ENCODE data around the gene ATP5F1C. TPM values are rescaled to one million over a fixed set of nuclear protein-coding genes. Genes with fewer than 3 reads are reported as not detected.

ATP5F1C gene
- total and polyA plus RNA-seq, 4 experiments from 2014 or later: 124 to 508 (median 216) TPM

- H3K27ac ChIP-seq (ENCODE audit: low read depth, low read length): no peak overlapping the region
- H3K9me3 Mint-ChIP-seq: no peaks in the 10 kb centered on the region
- peaks cover 29 to 48% of the 10 kb centered on the region in 2 donors for H3K36me3 Mint-ChIP-seq
- no peak overlapping the region for H3K4me3 ChIP-seq (ENCODE audit: low read length in 2 of 2)
- CTCF ChIA-PET (ENCODE audit: partially characterized antibody): no interaction called here
- no peak for DNase-seq
- no peaks in the 10 kb centered on the region for H3K9me3 ChIP-seq (ENCODE audit: control insufficient read depth in 1 of 2, low read length in 2 of 2)
- H3K27me3 ChIP-seq (ENCODE audit: insufficient read depth, low read length): no peaks in the 10 kb centered on the region
- POLR2A ChIA-PET (ENCODE audit: partially characterized antibody): no interaction called here
- no peaks in the 10 kb centered on the region for H3K27me3 Mint-ChIP-seq
- no peaks in the 10 kb centered on the region for H3K36me3 ChIP-seq (ENCODE audit: insufficient read depth, low read length)
- intact Hi-C loops (cut with micrococcal nuclease): no loop called here
- peaks cover 35 to 70% (median 54%) of the 10 kb centered on the region in 4 donors for H3K4me1 Mint-ChIP-seq
- H3K4me3 Mint-ChIP-seq: peak overlapping the region in 2 of 8 donors; percentile 27 to 43
- no peak overlapping the region for H3K27ac Mint-ChIP-seq
- no peaks in the 10 kb centered on the region for H3K4me1 ChIP-seq (ENCODE audit: insufficient read depth, low read length)
Observed at GRCh38 chr10:7834262-7834661, 46.3 kb downstream of the ATP5F1C start.

GRCh38 chr10:7836571-7836970 is 48.6 kb downstream of the ATP5F1C start:
- no peak overlapping the region for H3K27ac ChIP-seq (ENCODE audit: low read depth, low read length)
- no peaks in the 10 kb centered on the region for H3K27me3 ChIP-seq (ENCODE audit: insufficient read depth, low read length)
- intact Hi-C loops (cut with micrococcal nuclease): no loop called here
- no peaks in the 10 kb centered on the region for H3K9me3 ChIP-seq (ENCODE audit: control insufficient read depth in 1 of 2, low read length in 2 of 2)
- H3K4me3 ChIP-seq (ENCODE audit: low read length in 2 of 2): no peak overlapping the region
- Mint-ChIP-seq H3K4me1 (peaks cover 25 to 69% (median 44%) of the 10 kb centered on the region in 4 donors), H3K9me3 (peaks cover 0 to 1% (median 0%) of the 10 kb centered on the region in 8 donors), H3K36me3 (peaks cover 33 to 50% of the 10 kb centered on the region in 2 donors), H3K4me3 (no peak overlapping the region), H3K27ac (peak overlapping the region in 1 of 7 donors; percentile 62), H3K27me3 (no peaks in the 10 kb centered on the region)
- ChIA-PET CTCF (ENCODE audit: partially characterized antibody) (no interaction called here), POLR2A (ENCODE audit: partially characterized antibody) (no interaction called here)
- no peak for DNase-seq
- no peaks in the 10 kb centered on the region for H3K36me3 ChIP-seq (ENCODE audit: insufficient read depth, low read length)
- no peaks in the 10 kb centered on the region for H3K4me1 ChIP-seq (ENCODE audit: insufficient read depth, low read length)

GRCh38 chr10:7846591-7846990 is 58.6 kb downstream of the ATP5F1C start:
- H3K36me3 Mint-ChIP-seq: peaks cover 13 to 22% of the 10 kb centered on the region in 2 donors
- no peaks in the 10 kb centered on the region for H3K4me1 ChIP-seq (ENCODE audit: insufficient read depth, low read length)
- ChIA-PET POLR2A (ENCODE audit: partially characterized antibody) (no interaction called here), CTCF (ENCODE audit: partially characterized antibody) (no interaction called here)
- no peak overlapping the region for H3K27ac Mint-ChIP-seq
- no peaks in the 10 kb centered on the region for H3K9me3 ChIP-seq (ENCODE audit: control insufficient read depth in 1 of 2, low read length in 2 of 2)
- intact Hi-C loops (cut with micrococcal nuclease): no loop called here
- peaks cover 9 to 20% (median 9%) of the 10 kb centered on the region in 4 donors for H3K4me1 Mint-ChIP-seq
- H3K27me3 Mint-ChIP-seq: no peaks in the 10 kb centered on the region
- no peaks in the 10 kb centered on the region for H3K9me3 Mint-ChIP-seq
- H3K36me3 ChIP-seq (ENCODE audit: insufficient read depth, low read length): peaks cover 3% of the 10 kb centered on the region
- DNase-seq: no peak
- H3K27me3 ChIP-seq (ENCODE audit: insufficient read depth, low read length): no peaks in the 10 kb centered on the region
- H3K4me3 ChIP-seq (ENCODE audit: low read length in 2 of 2): no peak overlapping the region
- H3K27ac ChIP-seq (ENCODE audit: low read depth, low read length): no peak overlapping the region
- no peak overlapping the region for H3K4me3 Mint-ChIP-seq

- intact Hi-C loops (cut with micrococcal nuclease): no loop called here
- Mint-ChIP-seq H3K27ac (no peak overlapping the region), H3K9me3 (peaks cover 0 to 7% (median 0%) of the 10 kb centered on the region in 8 donors), H3K27me3 (no peaks in the 10 kb centered on the region), H3K4me1 (peaks cover 26 to 44% (median 32%) of the 10 kb centered on the region in 4 donors), H3K36me3 (peaks cover 15 to 47% of the 10 kb centered on the region in 2 donors), H3K4me3 (no peak overlapping the region)
- H3K4me1 ChIP-seq (ENCODE audit: insufficient read depth, low read length): no peaks in the 10 kb centered on the region
- ChIA-PET POLR2A (ENCODE audit: partially characterized antibody) (no interaction called here), CTCF (ENCODE audit: partially characterized antibody) (interaction anchor here (1.1 kb wide), 1 partner anchor 19 kb away, joined by 4 read pairs; no protein-coding TSS in a partner anchor)
- H3K27ac ChIP-seq (ENCODE audit: low read depth, low read length): no peak overlapping the region
- no peak for DNase-seq
- no peak overlapping the region for H3K4me3 ChIP-seq (ENCODE audit: low read length in 2 of 2)
- H3K9me3 ChIP-seq (ENCODE audit: control insufficient read depth in 1 of 2, low read length in 2 of 2): no peaks in the 10 kb centered on the region
- H3K36me3 ChIP-seq (ENCODE audit: insufficient read depth, low read length): peaks cover 3% of the 10 kb centered on the region
- H3K27me3 ChIP-seq (ENCODE audit: insufficient read depth, low read length): no peaks in the 10 kb centered on the region
Observed at GRCh38 chr10:7853226-7853842, 65.4 kb downstream of the ATP5F1C start.

GRCh38 chr10:7853890-7854289 is 65.9 kb downstream of the ATP5F1C start:
- peaks cover 0 to 11% (median 1%) of the 10 kb centered on the region in 8 donors for H3K9me3 Mint-ChIP-seq
- intact Hi-C loops (cut with micrococcal nuclease): no loop called here
- H3K27ac ChIP-seq (ENCODE audit: low read depth, low read length): no peak overlapping the region
- ChIA-PET POLR2A (ENCODE audit: partially characterized antibody) (no interaction called here), CTCF (ENCODE audit: partially characterized antibody) (no interaction called here)
- H3K4me1 Mint-ChIP-seq: peaks cover 25 to 42% (median 32%) of the 10 kb centered on the region in 4 donors
- no peak overlapping the region for H3K4me3 ChIP-seq (ENCODE audit: low read length in 2 of 2)
- DNase-seq: no peak
- H3K9me3 ChIP-seq (ENCODE audit: control insufficient read depth in 1 of 2, low read length in 2 of 2): no peaks in the 10 kb centered on the region
- no peaks in the 10 kb centered on the region for H3K27me3 Mint-ChIP-seq
- no peak overlapping the region for H3K27ac Mint-ChIP-seq
- peaks cover 3% of the 10 kb centered on the region for H3K36me3 ChIP-seq (ENCODE audit: insufficient read depth, low read length)
- no peaks in the 10 kb centered on the region for H3K27me3 ChIP-seq (ENCODE audit: insufficient read depth, low read length)
- H3K4me3 Mint-ChIP-seq: no peak overlapping the region
- H3K4me1 ChIP-seq (ENCODE audit: insufficient read depth, low read length): no peaks in the 10 kb centered on the region
- peaks cover 14 to 49% of the 10 kb centered on the region in 2 donors for H3K36me3 Mint-ChIP-seq

GRCh38 chr10:7855205-7855604 is 67.2 kb downstream of the ATP5F1C start:
- POLR2A ChIA-PET (ENCODE audit: partially characterized antibody): interaction anchor here (0.8 kb wide), 1 partner anchor 35 kb away, joined by 3 read pairs; no protein-coding TSS in a partner anchor
- Mint-ChIP-seq H3K4me1 (peaks cover 27 to 38% (median 32%) of the 10 kb centered on the region in 4 donors), H3K36me3 (peaks cover 15 to 57% of the 10 kb centered on the region in 2 donors), H3K27me3 (no peaks in the 10 kb centered on the region), H3K9me3 (peaks cover 0 to 19% (median 6%) of the 10 kb centered on the region in 8 donors), H3K4me3 (no peak overlapping the region), H3K27ac (peak overlapping the region in 1 of 7 donors; percentile 0)
- CTCF ChIA-PET (ENCODE audit: partially characterized antibody): interaction anchor here (1.3 kb wide), 1 partner anchor 20 kb away, joined by 3 read pairs; no protein-coding TSS in a partner anchor
- Histone ChIP-seq H3K4me1 (ENCODE audit: insufficient read depth, low read length) (no peaks in the 10 kb centered on the region), H3K27me3 (ENCODE audit: insufficient read depth, low read length) (no peaks in the 10 kb centered on the region), H3K9me3 (ENCODE audit: control insufficient read depth in 1 of 2, low read length in 2 of 2) (no peaks in the 10 kb centered on the region), H3K27ac (ENCODE audit: low read depth, low read length) (no peak overlapping the region), H3K36me3 (ENCODE audit: insufficient read depth, low read length) (peaks cover 3% of the 10 kb centered on the region), H3K4me3 (ENCODE audit: low read length in 2 of 2) (no peak overlapping the region)
- intact Hi-C loops (cut with micrococcal nuclease): no loop called here
- DNase-seq: no peak

- ChIA-PET POLR2A (ENCODE audit: partially characterized antibody) (no interaction called here), CTCF (ENCODE audit: partially characterized antibody) (no interaction called here)
- H3K9me3 ChIP-seq (ENCODE audit: control insufficient read depth in 1 of 2, low read length in 2 of 2): no peaks in the 10 kb centered on the region
- H3K36me3 ChIP-seq (ENCODE audit: insufficient read depth, low read length): no peaks in the 10 kb centered on the region
- Mint-ChIP-seq H3K4me3 (no peak overlapping the region), H3K36me3 (peaks cover 12 to 55% of the 10 kb centered on the region in 2 donors), H3K27me3 (no peaks in the 10 kb centered on the region), H3K4me1 (peaks cover 24 to 36% (median 28%) of the 10 kb centered on the region in 4 donors), H3K9me3 (peaks cover 0 to 24% (median 17%) of the 10 kb centered on the region in 8 donors), H3K27ac (no peak overlapping the region)
- no peaks in the 10 kb centered on the region for H3K27me3 ChIP-seq (ENCODE audit: insufficient read depth, low read length)
- intact Hi-C loops (cut with micrococcal nuclease): no loop called here
- H3K4me3 ChIP-seq (ENCODE audit: low read length in 2 of 2): no peak overlapping the region
- no peaks in the 10 kb centered on the region for H3K4me1 ChIP-seq (ENCODE audit: insufficient read depth, low read length)
- no peak for DNase-seq
- H3K27ac ChIP-seq (ENCODE audit: low read depth, low read length): no peak overlapping the region
Observed at GRCh38 chr10:7856678-7857077, 68.7 kb downstream of the ATP5F1C start.
